Endometrial microvascular endothelial cells (primary cell): ENCODE data around the gene YWHAG. TPM values are rescaled to one million over a fixed set of nuclear protein-coding genes. Genes with fewer than 3 reads are reported as not detected.
"Not testable (repeated sequence)": the region's sequence is repeated elsewhere in the genome, so short reads cannot be mapped to it uniquely, and the experiment has no call there.

Experiments used
- in situ Hi-C: cut with HindIII; loops from 2 replicates; pipeline ENCODE4 v1.10.0; 2017; ENCODE audit warnings: low sequenced_read_pairs, low pct_unique_long_range_greater_than_20kb; ENCODE audit errors: inconsistent ontology term
- total RNA-seq: library from RNA; depleted of rRNA; stranded (reverse); fragments of >200 nt; gene quantifications from one replicate; pipeline ENCODE4 v1.2.3, GENCODE V29; 2015; ENCODE audit errors: inconsistent ontology term

YWHAG gene
- total RNA-seq, 1 donor from 2014 or later = 91.2 TPM

GRCh38 chr7:76383089-76383944 lies 24.5 kb upstream of the YWHAG start:
- in situ Hi-C loops = no loop called here

GRCh38 chr7:76381814-76382213 lies 23.0 kb upstream of the YWHAG start:
- in situ Hi-C loops = no loop called here

DNA sequence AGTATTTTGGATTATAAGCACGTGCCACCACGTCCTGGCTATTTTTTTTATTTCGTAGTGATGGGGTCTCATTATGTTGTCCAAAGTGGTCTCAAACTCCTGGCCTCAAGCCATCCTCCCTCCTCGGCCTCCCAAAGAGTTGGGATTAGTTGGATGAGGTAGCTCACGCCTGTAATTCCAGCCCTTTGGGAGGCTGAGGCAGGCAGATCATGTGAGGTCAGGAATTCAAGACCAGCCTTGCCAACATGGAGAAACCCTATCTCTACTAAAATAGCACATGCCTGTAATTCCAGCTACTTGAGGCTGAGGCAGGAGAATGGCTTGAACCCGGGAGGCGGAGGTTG lies 21.8 kb upstream of the YWHAG start:
- in situ Hi-C loops = no loop called here

- in situ Hi-C loops = no loop called here
Measured at GRCh38 chr7:76377186-76377918, 18.6 kb upstream of the YWHAG start.

DNA sequence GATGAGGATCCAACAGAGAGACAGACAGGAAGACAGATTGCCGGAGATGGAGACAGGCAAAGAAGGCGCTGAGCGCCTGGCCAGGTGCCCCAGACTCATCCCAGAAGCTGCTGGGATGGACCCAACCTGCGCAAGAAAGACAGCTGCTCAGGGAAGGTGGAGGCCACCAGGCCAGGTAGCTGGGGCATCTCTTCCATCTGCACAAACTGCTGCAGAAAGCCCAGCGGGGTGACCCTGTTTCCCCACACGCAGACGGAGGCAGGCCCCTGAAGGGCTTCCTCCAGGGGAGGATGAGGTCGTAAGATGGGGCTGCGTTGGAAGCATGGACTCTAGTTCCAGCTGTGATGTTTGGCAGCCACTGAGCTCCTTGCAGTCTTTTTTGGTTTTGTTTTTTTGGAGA lies 16.5 kb upstream of the YWHAG start:
- in situ Hi-C loops = no loop called here

DNA sequence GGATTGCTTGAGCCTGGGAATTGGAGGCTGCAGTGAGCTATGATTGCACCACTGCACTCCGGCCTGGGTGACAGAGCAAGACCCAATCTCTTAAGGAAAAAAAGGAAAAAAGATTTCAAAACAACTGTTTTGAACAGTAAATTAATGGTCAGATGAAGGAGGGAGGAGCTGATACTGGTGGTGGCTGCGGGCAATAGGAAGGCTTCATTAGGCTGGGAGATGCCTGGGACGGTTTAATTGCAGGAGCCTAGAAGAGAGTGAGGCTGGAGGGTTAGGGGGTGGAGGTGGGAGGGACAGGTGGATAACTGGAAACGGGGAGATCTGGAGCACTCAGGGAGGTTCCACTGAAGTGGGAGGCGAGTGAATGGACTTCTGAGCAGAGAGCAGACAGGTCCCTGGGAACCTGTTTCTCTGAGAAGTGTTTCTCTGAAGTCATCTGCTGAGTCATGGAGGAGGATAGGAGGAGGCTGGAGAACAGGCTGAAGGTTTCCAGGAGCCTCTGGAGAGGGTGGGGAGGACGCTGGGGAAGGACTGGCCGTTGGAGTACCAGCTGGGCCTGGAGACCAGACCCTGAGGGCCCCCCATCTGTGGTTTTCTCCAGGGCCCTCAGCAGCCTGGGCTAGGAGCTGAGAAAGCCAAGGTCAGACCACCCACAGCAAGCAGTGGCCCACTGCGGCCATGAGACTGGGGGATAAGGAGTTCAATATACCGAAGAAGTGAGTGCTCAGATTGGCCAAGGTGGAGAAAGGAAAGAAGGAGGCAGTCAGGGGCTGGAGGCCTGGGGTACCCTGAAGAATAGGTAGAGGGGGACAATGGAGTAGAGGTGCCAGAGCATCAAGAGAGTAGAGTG lies 14.4 kb upstream of the YWHAG start:
- in situ Hi-C loops = no loop called here

DNA sequence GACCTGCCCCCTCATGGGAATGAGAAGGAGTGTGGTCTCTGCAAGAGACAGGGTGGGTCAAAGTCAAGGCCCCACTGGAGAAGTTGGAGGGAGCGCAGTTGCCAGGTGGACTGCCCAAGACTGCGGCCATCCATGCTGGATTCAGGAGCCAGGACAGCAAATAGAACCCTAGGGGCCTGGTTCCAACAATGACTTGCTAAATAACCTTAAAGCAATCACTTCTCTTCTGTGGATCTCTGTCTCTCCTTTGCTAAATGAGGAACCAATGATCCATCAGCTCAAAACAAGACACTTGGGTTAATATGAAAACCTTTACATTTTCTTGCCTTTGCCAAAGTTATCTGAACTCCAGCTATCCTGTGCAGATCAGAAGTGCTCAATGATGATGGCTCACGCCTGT lies 12.6 kb upstream of the YWHAG start:
- in situ Hi-C loops = no loop called here

- in situ Hi-C loops = no loop called here
Measured at GRCh38 chr7:76369018-76369417, 10.2 kb upstream of the YWHAG start.

- in situ Hi-C loops = no loop called here
Measured at GRCh38 chr7:76368190-76368589, 9.4 kb upstream of the YWHAG start.

- in situ Hi-C loops = no loop called here
Measured at GRCh38 chr7:76364198-76364584, 5.4 kb upstream of the YWHAG start.

DNA sequence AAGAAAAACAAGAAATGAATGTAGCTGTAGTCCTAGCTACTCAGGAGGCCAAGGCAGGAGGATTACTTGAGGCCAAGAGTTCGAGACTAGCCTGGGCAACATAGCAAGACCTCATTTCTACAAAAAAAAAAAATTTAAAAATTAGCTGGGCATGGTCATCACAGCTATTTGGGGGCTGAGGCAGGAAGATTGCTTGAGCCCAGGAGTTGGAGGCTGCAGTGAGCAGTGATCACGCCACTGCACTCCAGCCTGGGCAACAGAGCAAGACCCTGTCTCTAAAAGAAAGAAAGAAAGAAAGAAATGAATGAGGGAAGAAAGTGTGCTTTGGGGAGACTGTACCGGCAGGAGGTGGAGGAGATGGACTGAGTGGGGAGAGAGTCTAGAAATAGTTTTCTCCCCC lies 5.0 kb upstream of the YWHAG start:
- in situ Hi-C loops = not testable (repeated sequence)

DNA sequence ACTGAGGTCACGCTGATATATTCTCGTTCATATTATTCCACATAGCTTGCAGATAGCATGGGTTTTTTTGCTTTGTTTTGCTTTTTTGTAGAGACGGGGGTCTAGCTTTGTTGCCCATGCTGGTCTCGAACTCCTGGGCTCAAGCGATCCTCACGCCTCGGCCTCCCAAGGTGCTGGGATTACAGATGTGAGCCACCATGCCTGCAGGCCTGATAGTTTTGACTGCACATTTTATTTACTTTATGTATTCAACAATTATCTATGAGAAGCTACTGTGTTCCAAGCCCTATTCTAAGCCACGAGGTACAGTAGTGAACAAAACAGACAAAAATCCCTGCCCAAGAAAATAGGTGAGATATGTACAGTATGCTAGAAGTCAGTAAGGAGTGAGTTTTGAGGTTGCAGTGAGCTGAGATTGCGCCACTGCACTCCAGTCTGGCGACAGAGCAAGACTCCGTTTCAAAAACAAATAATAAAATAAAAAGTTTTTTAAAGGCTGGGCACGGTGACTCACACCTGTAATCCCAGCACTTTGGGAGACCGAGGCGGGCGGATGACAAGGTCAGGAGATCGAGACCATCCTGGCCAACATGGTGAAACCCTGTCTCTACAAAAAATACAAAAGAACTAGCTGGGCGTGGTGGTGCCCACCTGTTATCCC lies 1.3 kb upstream of the YWHAG start:
- in situ Hi-C loops = no loop called here

- in situ Hi-C loops = no loop called here
Measured at GRCh38 chr7:76359111-76359977, 553 bp upstream of the YWHAG start.

- in situ Hi-C loops = no loop called here
Measured at GRCh38 chr7:76358011-76358480, 745 bp downstream of the YWHAG start.

DNA sequence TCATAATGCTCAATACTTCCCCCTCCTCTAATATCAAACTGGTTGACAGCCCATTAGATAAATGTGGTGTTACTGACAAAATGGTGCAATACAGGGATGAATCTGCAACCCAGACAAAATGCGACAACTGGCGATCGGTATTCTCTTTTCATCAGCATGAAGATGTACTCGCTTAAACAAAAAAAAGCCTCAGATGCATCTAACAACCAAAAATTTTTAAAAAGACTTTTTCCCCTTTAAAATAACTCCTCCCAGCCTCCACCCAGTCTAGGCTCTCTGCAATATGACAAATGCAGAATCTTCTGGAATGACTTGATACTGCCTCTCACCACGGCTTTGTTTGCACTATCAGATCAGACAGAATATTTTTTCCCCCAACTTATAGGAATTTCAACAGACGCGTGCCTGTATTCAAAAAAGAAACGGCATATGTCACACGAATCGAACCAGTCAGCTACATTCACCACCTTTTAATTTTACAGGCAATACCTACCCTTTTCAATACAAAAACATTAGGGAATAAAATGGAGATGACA lies 1.2 kb downstream of the YWHAG start:
- in situ Hi-C loops = no loop called here

GRCh38 chr7:76356823-76357222 lies 2.0 kb downstream of the YWHAG start:
- in situ Hi-C loops = no loop called here

DNA sequence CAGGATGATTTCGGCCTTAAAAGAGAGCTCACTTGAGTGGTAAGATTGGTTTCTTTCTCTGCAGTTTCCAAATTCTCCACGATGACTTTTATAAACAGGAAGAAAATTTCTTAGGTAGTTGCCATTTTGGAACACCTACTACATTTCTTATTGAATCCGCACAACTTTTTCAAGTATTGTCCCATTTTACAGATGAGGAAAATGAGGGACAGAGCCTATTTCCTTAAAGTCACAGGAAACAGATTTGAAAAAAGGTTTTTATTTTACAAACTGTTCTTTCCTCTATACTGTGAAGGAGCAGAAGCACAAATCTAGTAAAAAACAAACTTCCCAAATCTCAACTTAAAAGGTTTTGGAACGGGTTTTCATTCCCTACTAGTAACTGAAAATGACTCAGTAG lies 2.7 kb downstream of the YWHAG start:
- in situ Hi-C loops = no loop called here
